Putamen (tissue), 1 donor: Measurements from ENCODE around the gene TMEM253.

Experiments
- DNase-seq: peaks from one replicate; pipeline ENCODE4 v3.0.0-alpha.2; 2016; ENCODE audit warnings: low spot score

TMEM253 gene

DNA sequence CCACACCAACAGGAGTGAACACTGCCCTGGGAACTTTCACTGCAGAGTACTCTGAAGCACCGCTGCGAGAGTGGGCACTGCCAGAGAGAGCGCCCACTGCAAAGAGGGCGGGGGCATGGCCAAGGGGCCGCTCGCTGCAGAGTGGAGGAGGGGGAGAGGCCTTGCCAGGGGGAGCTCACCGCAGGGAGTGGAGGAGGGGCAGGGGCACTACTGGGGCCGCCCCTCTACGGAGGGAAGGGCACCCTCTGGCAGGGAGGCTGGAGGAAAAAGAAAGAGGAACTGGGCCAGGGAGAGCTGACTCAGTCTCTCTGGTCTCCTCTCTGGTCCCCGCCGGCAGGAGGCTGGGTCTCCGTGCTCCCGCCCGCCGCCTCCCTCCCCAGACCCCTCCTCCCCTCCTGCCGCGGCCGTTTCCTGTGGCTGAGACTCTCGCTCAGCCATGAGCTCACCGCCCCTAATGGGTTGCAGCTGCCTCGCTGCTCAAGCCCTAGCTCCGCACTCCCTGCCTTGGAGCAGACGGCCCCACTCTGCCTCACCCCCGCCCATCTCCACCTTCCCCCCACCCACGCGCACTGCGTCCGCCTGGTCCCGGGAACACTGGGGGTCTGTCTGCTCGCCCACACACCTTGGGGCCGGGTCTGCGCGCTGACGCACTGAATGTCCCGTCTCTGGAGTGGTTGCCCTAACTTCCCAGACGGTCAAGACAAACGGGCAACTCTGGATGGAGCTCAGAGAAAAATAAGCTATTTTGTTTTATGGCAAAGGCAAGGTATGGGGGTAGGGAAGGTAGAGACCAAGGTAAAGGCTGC lies 29.4 kb upstream of the TMEM253 start:
- DNase-seq: peak; percentile 80

DNA sequence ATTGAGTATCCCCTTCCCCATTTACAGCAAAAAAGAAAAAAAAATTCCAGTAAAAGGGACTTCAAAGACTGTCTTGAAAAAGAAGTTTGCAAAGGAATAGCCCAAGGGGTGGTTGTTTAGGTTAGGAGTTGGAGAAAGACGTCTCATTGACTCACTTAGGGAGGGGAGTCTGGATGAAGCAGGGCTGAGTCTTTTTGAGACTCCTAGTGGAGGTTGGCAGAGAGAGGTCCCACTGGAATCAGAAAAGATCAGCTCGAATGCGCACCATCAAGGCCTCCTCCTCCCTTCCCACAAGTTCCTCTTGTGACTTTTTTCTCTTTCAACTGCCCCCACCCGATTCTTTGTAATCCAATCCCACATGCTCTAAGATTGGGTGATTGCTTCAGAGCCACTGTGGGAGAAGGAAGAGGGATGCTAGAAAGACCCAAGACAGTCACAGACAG lies 28.8 kb upstream of the TMEM253 start:
- no peak for DNase-seq

DNA sequence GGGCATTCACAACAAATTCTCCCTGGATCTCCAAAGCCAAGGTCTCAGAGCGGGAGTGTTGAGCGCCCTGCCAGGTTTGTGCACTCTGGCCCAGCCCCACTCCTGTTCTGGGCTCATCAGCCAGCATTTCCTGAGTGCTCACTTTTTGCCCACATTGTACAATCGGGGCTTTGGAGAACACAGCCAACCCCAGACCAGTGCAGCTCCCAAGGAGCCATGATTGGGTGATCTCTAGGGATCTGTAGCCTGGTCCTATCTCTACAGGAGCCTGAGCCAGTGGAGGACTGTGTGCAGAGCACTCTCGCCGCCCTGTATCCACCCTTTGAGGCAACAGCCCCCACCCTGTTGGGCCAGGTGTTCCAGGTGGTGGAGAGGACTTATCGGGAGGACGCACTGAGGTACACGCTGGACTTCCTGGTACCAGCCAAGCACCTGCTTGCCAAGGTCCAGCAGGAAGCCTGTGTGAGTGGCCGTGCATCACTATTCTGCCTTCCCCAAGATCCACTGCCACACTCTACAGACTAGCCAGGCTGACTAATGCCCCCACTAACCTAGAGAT lies 28.0 kb upstream of the TMEM253 start:
- DNase-seq: no peak

DNA sequence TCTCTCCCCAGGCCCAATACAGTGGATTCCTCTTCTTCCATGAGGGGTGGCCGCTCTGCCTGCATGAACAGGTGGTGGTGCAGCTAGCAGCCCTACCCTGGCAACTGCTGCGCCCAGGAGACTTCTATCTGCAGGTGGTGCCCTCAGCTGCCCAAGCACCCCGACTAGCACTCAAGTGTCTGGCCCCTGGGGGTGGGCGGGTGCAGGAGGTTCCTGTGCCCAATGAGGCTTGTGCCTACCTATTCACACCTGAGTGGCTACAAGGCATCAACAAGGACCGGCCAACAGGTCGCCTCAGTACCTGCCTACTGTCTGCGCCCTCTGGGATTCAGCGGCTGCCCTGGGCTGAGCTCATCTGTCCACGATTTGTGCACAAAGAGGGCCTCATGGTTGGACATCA lies 26.9 kb upstream of the TMEM253 start:
- no peak for DNase-seq

DNA sequence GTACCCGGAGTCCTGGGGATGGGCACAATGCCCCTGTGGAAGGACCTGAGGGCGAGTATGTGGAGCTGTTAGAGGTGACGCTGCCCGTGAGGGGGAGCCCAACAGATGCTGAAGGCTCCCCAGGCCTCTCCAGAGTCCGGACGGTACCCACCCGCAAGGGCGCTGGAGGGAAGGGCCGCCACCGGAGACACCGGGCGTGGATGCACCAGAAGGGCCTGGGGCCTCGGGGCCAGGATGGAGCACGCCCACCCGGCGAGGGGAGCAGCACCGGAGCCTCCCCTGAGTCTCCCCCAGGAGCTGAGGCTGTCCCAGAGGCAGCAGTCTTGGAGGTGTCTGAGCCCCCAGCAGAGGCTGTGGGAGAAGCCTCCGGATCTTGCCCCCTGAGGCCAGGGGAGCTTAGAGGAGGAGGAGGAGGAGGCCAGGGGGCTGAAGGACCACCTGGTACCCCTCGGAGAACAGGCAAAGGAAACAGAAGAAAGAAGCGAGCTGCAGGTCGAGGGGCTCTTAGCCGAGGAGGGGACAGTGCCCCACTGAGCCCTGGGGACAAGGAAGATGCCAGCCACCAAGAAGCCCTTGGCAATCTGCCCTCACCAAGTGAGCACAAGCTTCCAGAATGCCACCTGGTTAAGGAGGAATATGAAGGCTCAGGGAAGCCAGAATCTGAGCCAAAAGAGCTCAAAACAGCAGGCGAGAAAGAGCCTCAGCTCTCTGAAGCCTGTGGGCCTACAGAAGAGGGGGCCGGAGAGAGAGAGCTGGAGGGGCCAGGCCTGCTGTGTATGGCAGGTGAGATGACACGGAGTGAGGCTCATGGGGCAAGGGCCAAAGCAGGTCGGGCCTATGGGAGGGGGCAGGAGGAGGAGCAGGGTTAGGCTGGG lies 26.2 kb upstream of the TMEM253 start:
- DNase-seq: no peak

DNA sequence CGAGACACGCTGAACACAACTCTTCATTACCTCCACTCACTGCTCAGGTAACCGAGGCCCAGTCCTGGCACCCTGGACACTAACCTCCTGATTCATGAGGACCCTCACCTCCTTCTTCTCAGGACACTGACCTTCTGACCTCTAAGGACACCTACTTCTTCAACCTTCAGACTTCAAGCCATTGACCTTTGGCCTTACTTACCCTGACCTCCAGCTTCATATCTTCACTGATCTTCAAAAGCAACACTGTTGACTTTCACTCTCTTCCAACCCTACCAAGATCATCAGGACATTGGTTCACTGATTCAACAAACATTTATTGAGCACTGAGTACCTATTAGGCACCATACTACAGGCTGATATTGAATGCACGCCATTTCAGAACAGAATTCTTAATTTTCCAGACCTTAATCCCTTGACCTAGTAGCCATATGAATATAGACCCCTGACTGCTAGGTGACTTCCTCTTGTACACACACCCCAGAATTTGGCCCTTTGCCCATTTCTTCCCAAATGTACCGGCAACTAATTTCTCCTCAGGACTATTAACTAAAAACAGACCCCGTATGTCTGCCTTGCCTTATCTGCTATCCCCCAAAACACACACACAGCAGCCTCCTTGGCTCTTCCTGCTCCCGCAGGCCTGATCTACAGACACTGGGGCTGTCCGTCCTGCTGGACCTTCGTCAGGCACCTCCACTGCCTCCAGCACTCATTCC lies 25.0 kb upstream of the TMEM253 start:
- DNase-seq: no peak

DNA sequence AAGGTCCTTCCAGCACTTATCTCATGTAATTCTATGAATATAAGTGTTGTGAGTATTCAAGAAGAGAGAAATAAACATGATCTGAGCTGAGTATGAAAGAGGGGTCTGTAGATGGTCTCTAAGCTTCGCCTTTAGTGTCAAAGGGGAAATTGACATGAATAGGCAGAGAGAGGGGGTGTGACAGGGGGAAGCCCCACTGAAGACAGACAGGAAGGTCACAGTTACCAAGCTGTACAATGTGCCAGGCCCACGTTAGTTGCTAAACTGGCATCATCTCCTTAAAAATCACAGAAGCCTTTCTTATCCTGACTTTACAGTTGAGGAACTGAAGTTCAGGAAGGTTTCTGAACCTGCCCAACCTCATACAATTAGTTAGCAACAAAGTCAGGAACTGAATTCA lies 23.2 kb upstream of the TMEM253 start:
- no peak for DNase-seq

DNA sequence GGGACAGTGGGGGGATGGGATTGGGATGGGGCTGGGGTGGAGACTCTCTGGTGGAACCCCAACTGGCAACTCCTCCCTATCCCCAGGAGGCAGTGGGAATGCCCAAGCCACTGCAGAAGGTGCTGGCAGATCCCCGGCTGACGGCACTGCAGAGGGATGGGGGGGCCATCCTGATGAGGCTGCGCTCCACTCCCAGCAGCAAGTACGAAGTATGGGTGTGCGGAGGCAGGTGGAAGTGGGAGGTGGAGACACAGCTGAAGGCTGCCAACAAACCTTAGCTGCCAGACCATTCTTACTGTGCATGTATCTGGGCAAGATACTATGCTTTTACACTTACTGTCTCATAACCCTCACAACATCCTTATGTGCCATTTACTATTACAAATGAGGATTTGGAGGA lies 22.6 kb upstream of the TMEM253 start:
- DNase-seq: no peak

DNA sequence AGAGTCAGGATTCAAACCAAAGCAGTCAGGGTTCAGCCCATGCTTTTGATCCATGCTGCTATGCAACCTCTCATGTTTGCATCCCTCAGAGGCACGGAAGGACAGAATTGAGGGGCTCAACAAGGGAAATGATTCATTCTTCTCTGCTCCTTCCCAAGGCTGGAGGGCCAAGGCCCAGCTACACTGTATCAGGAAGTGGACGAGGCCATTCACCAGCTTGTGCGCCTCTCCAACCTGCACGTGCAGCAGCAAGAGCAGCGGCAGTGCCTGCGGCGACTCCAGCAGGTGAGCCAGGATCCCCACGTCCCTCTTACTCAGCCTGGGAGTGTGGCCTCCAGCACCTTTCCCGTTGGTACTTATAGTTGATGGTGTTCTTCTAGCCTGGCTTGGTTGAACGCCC lies 22.1 kb upstream of the TMEM253 start:
- DNase-seq: no peak

DNA sequence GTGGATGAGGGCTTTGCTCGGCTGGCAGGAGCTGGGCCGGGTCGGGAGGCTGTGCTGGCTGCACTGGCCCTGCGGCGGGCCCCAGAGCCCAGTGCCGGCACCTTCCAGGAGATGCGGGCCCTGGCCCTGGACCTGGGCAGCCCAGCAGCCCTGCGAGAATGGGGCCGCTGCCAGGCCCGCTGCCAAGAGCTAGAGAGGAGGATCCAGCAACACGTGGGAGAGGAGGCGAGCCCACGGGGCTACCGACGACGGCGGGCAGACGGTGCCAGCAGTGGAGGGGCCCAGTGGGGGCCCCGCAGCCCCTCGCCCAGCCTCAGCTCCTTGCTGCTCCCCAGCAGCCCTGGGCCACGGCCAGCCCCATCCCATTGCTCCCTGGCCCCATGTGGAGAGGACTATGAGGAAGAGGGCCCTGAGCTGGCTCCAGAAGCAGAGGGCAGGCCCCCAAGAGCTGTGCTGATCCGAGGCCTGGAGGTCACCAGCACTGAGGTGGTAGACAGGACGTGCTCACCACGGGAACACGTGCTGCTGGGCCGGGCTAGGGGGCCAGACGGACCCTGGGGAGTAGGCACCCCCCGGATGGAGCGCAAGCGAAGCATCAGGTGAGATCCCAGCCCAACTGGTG lies 19.2 kb upstream of the TMEM253 start:
- no peak for DNase-seq

DNA sequence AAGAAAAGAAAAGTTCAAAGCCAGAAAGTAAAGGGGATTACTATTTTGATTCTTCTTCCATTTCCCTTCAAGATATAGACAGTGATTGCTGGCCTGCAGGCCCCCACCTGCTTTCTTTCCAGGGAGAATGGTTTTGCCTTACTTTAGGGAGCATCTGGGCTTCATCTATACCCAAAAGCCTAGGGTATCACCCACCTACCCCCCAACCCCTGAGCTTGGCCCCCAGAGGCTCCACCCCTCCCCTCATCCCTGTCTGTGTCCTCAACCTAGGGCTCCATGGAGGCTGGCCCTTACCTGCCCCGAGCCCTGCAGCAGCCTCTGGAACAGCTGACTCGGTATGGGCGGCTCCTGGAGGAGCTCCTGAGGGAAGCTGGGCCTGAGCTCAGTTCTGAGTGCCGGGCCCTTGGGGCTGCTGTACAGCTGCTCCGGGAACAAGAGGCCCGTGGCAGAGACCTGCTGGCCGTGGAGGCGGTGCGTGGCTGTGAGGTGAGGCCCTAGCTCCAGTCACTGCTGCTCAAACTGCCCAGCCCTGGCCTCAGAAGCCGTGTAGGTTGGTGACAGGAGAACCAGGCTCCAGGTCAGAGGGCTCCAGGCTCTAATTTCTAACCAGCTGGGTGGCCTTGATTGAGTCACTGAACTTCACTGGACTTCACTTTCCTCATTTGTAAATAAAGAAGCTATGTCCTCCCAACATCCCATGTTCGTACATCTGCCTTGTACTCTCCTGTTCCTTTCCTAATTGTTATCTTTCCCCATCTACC lies 17.1 kb upstream of the TMEM253 start:
- no peak for DNase-seq

DNA sequence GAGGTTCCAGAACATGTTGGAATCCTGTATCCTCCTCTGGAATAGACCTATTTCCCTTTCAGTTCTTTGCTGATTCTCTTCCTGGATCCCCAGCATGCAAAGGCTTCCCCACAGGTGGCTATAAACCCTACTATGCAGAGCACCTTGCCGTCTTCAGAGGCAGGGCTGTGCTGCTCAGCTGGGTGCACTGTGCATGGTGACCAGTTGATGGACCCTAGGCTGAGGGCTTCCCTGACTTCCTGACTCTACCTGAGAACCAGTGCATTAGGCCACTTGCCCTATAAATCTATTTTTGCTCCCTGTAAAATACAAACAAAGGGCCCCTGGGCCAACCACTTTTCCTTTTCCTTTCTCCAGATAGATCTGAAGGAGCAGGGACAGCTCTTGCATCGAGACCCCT lies 16.5 kb upstream of the TMEM253 start:
- no peak for DNase-seq

DNA sequence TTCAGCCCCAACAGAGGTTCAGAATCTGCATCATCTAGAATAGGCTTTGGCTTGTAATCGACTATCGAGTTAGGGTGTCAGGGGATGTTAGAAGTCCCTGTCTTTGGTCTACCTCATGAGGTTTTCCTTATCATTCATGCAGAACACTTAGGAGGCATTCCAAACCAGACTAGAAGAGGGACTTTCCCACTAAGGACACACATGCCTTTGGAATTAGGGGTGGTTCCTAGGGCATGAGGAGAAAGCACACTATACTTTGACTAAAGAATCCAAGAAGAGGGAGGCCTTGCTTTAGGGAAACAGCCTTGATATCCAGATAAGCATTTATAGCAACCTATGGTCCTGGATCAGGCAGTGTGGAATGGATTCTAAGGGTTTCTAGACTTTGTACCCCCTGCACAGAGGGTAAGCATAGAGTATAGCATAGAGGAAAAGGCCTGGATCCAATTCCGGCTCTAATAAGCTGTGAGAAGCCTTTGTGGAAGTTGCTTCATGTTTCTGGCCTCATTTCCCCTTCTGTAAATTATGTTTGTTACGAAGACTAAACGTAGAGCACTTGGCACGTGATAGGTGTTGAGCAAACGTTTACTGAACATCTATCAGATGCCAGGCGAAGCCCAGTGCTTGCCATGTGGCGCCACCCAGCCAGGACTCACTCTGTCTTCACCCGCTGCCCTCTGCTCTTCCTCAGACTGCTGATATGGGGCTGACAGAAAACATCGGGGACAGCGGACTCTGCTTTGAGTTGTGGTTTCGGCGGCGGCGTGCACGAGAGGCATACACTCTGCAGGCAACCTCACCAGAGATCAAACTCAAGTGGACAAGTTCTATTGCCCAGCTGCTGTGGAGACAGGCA lies 15.6 kb upstream of the TMEM253 start:
- no peak for DNase-seq

DNA sequence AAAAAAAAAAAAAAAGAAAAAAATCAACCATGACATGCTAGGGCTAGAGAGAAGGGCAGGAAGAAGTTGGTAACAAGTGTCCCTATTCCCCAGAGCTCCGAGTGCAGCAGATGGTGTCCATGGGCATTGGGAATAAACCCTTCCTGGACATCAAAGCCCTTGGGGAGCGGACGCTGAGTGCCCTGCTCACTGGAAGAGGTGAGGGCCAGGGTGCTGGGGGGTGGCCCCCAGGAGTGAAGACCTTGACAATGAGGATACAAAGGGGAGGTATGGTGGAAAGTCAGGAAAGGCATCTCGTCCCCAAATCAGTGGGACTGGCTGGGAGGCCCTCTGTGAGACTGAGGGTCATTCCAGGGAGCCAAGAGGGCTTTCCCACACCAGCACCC lies 14.0 kb upstream of the TMEM253 start:
- no peak for DNase-seq

DNA sequence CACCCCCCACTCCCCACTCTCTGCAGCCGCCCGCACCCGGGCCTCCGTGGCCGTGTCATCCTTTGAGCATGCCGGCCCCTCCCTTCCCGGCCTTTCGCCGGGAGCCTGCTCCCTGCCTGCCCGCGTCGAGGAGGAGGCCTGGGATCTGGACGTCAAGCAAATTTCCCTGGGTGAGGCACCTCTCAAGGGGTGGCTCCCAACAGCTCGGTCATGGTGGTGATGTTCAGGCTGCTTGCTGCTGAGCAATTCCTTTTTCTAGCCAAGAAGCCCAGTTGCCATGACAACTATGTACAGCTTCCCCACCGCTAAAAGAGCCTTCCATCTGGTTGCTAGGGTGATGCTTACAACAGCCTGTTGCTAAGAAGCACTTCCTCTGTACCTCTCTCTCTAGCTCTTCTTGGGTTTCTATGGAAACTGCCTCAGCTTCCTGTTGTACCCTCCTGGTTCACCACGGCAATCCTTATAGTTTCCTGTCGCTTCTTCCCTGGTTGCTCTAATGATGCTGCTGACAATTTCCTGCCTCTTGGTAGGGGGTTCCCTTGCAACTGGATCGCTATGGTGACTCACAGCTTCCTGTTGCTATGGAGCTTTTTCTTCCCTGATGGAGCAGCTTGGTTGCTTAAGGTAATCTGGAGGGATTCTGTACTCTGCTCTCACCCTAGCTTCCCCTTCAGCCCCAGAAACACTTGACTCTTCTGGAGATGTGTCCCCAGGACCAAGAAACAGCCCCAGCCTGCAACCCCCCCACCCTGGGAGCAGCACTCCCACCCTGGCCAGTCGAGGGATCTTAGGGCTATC lies 13.4 kb upstream of the TMEM253 start:
- DNase-seq: peak; percentile 79

DNA sequence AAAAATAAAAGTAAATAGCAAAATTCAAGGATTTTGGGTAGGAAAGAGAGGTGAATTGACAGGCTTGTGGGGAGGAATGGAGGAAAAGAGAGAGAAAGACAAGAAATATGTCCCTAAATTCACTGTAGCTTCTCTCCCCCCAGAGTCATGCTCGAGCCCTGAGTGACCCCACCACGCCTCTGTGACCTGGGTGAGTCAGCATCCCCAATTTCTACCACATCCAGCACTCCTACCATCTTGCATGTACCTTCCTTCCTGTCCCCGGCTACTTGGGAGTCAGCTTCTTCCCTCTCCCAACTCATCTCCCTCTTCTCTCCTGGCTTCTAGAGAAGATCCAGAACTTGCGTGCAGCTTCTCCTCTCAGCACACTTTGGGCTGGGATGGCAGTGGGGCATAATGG lies 12.2 kb upstream of the TMEM253 start:
- DNase-seq: no peak

DNA sequence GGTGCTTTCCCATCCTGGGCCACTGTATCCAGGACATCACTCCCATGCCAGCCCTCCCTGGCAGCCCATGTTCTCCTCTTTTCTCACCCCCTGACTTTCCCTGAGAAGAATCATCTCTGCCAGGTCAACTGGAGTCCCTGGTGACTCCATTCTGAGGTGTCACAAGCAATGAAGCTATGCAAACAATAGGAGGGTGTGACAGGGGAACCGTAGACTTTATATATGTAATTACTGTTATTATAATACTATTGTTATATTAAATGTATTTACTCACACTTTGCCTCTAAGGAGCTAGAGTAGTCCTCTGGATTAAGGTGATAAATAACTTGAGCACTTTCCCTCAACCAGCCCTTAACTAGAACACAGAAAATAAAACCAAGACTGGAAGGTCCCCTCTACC lies 11.6 kb upstream of the TMEM253 start:
- DNase-seq: no peak

DNA sequence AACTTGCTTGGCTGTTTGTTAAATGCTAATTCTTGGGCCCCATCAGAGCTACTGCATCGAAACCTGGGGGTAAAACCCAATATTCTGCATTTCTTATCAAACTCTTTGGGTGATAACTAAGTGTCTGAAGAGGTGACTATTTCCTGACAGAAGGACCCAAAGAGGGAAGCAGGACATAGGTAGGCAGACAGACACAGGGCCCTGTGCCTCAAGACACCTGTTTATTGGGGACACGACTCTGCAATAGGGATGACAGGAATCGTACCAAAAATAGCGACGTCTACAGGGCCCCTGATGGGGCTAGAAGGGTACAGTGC lies 11.0 kb upstream of the TMEM253 start:
- no peak for DNase-seq

DNA sequence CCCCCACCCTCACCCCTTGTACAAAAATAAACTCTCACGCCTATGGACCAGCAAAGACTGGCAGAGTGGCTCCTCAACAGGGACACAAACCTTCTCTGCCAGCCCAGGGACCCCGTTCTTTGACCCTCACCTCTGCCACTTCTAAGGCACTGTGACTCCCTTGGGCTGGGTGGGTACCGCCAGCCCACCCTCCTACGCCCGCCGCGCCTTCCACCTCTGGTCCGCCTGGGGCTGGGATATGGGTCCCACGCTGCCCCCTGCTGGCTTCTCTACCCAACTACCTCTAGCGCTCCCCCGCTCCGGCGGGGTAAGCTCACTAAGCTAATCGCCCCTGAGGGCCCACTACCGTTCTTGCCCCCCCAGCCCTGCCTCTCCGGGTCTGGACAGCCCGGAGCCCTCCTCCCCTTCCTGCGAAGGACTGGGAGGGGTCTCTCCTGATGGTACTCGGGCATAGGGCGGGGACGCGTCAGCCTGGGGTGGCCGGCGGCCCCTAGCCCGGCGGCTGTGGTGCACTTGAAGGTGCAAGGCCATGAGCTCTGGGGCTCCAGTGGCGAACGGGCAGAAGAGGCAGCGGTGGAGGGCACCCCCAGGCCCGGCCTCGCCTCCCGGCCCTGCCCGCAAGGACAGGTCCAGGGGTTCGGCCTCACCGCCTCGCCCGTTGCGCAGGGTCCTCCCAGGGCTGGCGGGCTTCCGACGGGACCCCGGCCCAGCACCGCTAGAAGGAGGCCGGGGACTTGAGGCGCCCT lies 10.5 kb upstream of the TMEM253 start:
- no peak for DNase-seq
